GM21529 (cell line): ENCODE results near the gene TRAPPC2B.
A peak's percentile ranks its signal among the peaks of the same experiment; 100 is the strongest.
"Not testable (repeated sequence)": the region's sequence is repeated elsewhere in the genome, so short reads cannot be mapped to it uniquely, and the experiment has no call there.

ENCODE experiments used
- ATAC-seq: cut with Tn5 transposase; IDR thresholded peaks from one replicate; pipeline ENCODE4 v1.9.1; 2021; ENCODE audit not compliant: unreplicated experiment

Gene TRAPPC2B

DNA sequence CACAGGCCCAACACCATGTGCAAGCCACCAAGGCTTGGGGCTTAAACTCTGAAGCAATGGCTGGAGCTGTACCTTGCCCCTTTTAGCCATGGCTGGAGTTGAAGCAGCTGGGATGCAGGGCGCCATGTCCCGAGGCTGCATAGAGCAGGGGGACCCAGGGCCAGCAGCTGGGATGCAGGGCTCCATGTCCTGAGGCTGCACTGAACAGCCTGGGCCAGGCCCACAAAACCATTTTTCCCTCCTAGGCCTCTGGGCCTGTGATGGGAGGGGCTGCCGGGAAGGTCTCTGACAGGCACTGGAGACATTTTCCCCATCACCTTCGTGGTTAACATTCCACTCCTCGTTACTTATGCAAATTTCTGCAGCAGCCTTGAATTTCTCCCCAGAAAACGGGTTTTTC is 10.8 kb downstream of the TRAPPC2B start:
- ATAC-seq = no peak

DNA sequence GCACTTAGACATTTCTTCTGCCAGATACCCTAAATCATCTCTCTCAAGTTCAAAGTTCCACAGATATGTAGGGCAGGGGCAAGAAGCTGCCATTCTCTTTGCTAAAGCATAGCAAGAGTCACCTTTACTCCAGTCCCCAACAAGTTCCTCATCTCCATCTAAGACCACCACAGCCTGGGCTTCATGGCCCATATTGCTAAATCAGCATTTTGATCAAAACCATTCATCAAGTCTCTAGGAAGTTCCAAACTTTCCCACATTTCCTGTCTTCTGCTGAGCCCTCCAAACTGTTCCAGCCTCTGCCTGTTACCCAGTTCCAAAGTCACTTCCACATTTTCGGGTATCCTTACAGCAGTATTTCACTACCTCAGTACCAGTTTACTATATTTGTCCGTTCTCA is 11.3 kb downstream of the TRAPPC2B start:
- ATAC-seq = not testable (repeated sequence)

DNA sequence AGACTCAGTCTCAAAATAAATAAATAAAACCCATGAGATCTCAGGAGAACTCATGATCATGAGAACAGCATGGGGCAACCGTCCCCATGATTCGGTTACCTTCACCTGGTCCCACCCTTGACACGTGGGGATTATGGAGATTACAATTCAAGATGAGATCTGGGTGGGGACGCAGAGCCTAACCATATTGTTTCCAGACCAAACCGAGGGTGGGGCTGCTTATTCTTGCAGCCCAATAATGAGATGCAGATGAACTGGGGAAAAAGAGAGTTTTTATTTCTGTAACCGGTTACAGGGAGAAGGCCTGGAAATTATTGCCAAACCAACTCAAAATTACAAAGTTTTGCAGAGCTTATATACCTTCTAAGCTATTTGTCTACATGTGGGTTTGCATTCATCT is 12.8 kb downstream of the TRAPPC2B start:
- no peak for ATAC-seq

DNA sequence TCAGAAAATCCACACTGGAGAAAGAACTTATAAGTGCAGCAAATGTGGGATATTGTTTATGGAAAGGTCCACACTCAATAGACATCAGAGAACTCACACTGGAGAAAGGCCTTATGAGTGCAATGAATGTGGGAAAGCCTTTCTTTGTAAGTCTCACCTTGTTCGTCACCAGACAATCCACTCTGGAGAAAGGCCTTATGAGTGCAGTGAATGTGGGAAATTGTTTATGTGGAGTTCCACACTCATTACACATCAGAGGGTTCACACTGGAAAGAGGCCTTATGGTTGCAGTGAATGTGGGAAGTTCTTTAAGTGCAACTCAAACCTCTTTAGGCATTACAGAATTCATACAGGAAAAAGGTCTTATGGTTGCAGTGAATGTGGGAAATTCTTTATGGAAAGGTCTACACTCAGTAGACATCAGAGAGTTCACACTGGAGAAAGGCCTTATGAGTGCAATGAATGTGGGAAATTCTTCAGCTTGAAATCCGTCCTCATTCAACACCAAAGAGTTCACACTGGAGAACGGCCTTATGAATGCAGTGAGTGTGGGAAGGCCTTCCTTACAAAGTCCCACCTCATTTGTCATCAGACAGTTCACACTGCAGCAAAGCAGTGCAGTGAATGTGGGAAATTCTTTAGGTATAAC is 14.3 kb downstream of the TRAPPC2B start:
- ATAC-seq = no peak

DNA sequence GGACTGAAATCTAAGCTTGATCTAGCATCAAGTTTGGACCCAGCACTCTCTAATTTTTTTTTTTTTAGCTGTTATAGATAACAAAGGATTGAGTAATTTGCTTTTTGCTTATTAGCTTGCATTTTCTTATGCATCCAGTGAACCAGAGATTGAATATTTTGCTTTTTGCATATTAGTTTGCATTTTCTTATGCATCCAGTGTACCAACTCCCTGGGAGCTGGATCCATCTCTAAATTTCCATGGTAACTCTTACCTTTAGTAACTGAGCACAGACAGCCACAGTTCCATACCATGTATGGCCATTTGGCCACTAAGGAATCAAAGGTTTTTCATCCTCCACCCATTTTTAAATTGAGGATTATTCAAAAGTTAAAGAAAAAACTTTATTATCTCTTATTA is 17.6 kb downstream of the TRAPPC2B start:
- ATAC-seq = no peak

DNA sequence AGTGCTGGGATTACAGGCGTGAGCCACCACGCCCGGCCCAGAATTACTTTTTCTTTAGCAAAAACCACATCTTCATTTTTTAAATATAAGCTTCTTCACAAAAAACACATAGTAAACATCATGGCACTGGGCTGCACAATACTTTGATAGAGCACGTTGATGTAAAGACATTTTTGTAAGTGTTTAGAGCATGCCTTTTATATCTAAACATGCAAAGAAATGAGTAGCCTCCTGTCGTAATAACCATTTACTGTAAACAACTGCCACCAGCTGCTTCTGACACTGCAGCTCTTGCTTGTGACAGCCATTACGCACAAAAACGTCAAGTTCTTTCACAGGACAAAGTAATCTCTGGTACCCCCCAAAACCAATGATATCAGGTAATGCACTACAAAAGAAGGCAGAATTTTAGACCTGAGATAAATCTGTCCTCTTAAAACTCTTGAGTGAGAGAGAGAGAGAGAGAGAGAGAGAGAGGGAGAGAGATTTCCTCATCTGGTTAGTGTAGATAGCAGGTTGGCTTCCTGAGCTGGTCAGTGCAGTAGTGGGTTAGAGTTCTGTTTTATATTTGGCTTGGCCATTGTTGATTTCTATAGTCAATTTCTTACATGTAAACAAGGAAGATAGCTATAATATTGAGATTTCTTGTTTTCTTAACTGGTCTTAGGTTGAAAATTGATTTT is 19.6 kb downstream of the TRAPPC2B start:
- no peak for ATAC-seq

DNA sequence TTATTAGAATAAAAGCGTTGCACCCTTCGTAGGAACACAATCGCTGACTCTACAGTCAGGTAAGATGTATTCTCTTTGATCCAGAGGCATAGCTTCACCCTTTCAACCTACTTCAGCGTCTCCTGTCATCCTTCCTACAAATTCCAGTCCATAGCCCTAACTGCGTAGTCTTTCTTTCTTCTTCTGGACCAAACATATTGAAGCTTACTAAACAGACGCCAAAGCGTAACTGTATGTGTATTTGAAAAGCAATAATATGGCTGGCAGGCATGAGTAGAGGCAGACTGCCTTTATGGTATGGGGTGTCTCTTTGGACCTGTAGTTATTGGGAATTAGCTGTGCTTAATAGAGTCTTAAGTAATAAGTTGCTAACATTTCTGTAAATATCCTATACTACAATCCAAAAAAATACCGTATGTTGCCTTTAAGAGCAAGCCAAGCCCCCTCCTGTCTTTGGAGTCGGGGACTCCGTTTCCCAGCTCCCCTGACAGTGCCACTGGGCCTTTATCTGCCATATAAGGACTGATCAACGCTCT is 25.9 kb downstream of the TRAPPC2B start:
- ATAC-seq = no peak

DNA sequence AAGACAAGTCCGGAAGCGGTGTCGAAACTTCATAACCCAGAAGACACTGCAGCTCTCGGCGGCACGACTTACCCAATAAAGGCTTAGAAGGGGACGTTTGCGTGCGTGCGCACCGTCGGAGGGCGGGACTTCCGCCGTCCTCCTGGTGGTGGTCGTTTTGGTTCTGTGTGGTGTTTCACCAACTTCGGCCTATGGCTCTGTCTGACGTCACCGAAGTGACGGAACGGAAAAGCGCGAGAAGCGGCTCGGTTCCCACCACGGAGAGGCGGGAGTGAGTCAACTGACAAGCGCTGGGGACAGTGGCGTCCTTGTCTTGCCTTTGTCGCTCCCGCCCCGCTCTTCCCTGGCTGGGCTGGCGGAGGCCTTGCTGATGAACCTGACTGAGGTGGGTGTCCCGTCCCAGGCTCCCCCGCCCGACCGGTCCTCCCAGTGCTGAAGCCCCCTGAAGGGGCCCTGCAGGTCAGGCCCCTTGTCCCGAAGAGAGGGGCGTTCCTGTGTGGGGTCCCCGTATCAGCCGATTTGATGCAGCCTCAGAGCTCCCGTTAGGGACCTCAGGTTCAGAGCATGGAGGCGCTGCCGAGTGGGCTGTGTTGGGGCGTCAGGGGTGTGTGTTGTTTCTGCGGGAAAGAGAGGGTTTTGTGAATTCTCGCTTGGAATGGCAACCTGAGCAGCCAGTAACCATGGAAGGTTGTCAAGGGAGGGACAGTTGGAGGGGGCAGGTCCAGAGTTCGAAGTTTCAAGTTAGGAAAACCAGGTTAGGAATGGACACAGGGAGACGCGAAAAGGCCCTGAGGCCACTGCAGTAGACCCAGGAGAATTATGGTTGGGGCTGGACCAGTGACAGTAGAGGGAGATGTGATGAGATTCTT is 26.6 kb downstream of the TRAPPC2B start, which contains the start of gene ZNF548:
Gene ZNF548 (plus strand): TSS at position 125 of the 869 bp plus-strand sequence. CDS start 246 bp downstream, at position 371.
- peak; percentile 96 for ATAC-seq

DNA sequence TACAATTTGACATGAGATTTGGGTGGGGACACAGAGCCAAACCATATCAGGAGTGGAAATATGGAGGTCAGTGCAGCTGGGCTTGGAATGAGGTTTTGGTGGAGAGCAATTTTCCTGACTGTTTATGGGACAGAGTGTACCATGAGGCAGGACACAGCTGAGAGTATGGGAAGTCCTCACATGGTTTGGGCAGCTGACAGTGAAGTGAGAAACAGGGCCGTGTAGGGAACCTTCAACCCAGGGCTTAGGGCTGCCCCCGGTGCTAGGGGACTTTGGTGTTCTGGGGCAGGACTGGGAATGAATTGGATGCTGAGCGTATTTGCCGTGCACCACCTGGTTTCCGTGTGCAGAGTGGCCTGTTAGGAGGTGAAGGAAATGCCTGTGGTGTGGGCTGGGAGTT is 32.4 kb downstream of the TRAPPC2B start:
- ATAC-seq = no peak

DNA sequence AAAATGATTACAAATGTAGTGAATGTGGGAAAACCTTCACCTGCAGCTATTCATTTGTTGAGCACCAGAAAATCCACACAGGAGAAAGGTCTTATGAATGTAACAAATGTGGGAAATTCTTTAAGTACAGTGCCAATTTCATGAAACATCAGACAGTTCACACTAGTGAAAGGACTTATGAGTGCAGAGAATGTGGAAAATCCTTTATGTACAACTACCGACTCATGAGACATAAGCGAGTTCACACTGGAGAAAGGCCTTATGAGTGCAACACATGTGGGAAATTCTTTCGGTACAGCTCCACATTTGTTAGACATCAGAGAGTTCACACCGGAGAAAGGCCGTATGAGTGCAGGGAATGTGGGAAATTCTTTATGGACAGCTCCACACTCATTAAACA is 35.5 kb downstream of the TRAPPC2B start:
- no peak for ATAC-seq

DNA sequence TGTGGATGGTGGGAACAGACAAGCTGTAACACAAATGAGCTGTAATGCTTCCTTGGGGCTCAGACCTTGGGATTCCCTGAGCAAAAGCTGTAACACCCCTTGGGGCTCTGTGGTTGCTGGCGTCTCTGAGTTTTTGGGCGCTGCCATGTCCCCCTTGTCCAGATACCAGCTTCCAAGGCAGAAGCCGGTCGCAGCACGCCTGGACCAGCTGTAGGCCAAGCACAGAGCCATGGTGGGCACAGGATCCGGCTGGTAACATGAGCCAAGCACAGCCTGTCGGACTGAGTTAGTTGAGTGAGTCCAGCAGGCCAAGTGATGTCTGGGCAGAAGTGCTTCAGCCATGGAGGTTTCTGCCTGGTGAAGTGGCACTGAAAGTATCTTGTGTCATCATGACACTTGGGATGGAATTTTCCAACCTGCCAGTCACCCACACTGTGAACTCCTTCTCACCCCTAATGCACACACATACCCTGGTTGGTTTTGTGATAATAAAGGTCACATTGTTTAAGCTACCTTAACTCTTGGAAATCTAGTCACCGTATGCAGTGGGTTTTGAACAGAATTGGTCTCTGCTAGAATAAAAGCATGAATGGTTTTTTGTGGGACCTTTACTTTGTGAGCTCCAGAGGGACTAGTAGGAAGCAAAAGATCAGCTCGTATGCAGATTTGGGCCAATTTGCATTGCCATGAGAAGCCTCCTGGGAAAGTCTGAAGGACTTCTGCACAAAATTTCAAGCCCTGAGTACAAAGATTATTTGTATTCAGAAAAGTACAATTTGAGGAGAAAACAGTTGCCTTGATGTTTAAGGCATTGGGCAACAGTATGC is 40.6 kb downstream of the TRAPPC2B start:
- ATAC-seq = no peak

DNA sequence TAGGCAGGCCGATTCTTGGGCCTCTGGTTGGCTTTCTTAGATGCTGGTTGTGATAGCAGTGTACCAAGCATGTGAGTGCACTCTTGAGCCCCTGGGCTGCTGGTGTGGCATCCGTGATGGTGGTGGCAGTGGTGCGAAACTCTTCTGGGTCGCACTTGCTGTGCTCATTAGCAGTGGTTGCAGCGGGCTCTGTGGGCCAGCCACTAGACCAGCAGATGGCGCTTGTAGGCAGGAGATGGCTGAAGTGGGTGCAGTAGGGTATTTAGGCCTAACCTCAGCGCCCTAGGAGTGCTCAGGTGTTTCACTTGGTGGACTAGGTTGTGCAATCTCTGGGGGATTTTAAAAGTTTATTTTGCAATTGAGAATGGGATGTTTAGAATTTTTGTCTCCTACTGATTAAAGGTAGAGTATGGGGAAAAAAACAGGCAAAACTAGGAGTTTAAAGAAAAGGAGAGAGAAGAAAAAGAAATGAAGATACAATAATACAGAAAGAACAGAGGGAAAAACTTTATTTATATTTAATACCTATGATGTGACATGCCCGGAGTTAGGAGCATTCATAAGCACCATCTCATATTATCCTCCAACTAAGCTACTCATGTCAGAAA is 43.3 kb downstream of the TRAPPC2B start:
- ATAC-seq = peak; percentile 47

DNA sequence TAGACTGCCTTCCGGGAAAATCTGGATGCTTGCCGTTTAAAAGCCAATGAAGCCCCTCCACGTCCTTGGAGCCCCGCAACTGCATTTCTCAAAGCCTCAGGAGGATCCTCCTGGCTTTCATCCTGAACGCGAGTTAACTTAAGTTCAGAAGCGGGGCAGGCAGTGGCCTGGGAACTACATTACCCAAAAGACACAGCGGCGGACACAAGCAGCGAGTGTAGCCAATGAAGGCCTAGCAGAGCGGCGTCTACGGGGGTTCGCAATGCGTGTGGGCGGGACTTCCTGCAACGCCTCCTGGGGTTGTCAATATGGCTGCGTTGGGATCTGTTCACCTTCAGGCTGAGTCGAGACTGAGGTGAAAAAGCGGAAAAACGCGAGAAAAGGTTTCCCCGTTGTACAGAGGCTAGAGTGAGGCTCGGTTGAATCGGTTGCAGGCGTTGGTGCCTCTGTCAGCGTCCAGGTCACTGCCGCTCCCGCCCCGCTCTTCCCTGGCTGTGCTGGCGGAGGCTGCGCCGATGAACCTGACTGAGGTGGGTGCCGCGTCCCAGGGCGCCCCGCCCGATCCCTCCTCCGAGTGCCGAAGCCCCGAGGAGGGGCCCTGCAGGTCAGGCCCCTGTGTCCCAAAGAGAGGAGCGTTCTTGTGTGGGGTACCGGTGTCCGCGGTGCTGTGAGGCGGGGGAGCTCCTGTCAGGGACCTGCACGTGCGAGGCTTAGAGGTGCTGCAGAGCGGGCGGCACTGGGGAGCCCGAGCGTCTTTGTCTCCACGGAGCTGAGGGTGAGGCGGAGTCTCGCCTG is 47.7 kb downstream of the TRAPPC2B start, which contains the start of gene ZNF17:
Gene ZNF17 (plus strand): TSS at position 285 of the 795 bp plus-strand sequence. CDS start 2,455 bp downstream, outside the sequence.
- peak; percentile 98 for ATAC-seq
